GM18511 (cell line): ENCODE measurements around the gene DEFB132.
"Not testable (repeated sequence)": the region's sequence is repeated elsewhere in the genome, so short reads cannot be mapped to it uniquely, and the experiment has no call there.

Experiments used
- ATAC-seq: cut with Tn5 transposase; IDR thresholded peaks from one replicate; pipeline ENCODE4 v1.9.1; 2021; ENCODE audit warnings: mild to moderate bottlenecking, moderate library complexity; ENCODE audit not compliant: unreplicated experiment

The DEFB132 gene, protein sequence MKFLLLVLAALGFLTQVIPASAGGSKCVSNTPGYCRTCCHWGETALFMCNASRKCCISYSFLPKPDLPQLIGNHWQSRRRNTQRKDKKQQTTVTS

DNA sequence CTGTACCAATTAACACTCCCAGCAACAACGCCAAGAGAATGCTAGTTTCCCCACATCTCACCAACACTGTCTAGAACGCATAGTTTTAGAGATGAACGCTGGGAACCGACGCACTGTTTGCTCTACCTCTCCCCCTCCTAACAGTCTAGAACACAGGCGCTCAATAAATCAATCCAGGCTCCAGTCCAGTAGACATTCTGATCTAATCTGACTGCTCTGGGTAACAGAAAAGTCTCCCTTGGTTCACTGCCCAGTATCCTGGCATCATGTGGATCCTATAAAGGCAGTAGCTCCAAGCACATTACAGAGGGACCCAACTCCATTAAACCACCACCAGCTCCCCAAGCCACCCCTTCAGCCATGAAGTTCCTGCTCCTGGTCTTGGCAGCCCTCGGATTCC is at the start of gene DEFB132:
DEFB132 (plus strand) TSS at position 306 of the 400 bp plus-strand sequence; CDS start at position 361, 55 bp downstream.
- ATAC-seq: no peak

DNA sequence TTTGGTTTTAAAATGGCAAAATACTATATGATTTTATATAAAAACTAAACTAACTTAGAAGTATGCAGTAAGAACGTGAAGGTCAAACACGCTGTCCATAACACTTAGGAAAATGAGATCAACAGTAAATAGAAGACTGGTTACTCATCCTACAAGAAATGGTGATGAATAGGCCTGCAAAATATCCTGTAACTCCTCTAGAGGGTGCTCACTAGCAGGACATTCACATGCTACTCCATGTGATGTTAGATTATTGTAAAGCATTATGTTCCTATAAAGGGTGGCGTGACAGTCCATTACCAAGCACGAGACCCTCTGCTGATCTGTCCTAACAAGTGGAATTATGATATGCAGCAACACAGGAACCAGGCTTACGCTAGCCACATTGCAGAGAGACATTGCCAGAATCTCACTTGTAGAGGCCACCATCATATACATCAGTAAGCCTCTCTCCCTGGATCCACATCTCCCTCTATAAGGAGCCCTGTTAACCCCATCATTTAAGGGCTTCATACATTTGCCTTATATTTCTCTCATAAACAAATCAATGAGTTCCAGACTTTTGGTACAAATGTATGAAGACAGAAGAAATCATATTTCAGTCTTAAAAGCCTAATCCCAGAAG is 48.5 kb upstream of the DEFB132 start:
- ATAC-seq: no peak

DNA sequence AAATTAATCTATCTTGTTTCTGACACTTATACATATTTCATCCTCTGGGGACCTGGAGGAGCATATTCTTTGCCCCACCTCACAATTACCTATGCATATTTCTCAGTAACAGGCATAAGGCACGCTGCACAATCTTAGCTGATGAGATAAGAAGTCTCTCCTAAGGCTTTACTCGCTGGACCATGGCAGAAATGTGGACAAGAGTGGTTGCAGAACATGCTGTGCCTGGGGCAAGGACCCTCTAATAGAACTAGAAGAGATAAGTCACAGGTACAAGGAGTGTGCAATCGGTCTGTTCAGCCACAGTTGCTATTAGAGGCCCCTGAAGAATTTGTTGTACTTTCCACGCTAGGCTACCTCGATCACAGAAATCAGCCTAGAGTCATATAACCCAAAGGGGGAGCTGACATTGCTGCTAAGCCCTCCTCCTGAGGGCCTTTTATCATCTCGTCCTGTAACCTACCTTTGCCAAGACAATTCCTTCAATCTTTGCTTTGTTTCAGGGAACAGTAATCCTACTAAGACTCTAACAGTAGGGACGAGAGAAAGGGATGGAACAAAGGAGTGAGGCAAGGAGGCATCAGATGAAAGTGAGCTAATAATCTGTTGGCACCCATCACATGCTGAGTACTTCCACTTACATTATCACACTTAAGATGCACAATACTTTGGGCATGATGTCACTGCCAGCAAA is 46.6 kb upstream of the DEFB132 start:
- no peak for ATAC-seq

DNA sequence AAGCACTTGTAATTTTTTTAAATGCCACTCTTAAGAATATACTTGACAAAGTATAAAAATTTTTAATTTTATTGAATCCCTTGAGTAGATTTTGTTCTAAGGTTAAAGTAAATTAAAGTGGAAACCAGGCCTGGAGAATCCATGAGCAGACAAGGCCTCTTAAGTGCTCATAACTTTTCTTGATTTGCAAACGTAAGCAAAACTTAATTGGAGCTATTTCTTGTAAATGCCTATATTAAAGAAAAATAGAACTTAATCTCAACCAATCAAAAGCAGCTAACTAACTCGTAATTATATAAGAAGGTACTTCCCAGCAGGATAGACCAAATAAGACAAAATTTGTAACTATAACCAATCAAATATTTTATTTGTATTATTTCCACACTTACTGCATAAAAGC is 43.1 kb upstream of the DEFB132 start:
- ATAC-seq: no peak

DNA sequence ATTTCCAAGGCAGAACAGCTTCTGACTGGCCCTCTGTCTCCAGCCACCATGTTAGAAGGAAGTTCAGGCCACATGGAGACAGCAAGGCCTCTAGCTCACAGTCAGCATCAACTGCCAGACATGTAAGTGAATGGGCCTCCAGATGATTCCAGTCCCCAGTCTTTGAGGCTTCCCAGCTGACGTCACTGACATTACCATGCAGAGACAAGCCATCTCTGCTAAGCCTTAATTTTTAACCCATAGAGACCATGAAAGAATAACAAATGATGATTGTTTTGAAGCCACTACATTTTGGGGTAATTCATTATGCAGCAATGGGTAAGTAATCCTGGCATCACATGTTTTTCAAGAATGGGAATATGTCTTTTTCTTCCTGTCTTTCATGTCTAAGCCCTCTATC is 41.7 kb upstream of the DEFB132 start:
- no peak for ATAC-seq

DNA sequence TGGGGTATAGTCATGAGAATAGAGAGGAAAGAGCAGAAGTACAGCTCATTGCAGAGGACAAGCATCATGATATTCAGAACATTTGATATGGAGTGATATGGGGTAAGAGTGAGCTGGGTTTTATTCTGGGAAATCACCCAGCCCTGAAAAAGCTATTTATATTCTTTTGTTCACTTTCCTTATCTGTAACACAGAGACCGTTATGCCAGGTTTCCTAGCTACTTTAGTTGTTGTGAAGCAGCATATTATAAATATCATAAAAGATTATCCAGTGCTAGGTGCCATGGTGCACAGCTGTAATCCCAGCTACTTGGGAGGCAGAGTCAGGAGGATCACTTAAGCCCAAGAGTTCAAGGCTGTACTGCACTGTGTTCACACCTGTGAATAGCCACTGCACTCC is 40.3 kb upstream of the DEFB132 start:
- ATAC-seq: no peak

DNA sequence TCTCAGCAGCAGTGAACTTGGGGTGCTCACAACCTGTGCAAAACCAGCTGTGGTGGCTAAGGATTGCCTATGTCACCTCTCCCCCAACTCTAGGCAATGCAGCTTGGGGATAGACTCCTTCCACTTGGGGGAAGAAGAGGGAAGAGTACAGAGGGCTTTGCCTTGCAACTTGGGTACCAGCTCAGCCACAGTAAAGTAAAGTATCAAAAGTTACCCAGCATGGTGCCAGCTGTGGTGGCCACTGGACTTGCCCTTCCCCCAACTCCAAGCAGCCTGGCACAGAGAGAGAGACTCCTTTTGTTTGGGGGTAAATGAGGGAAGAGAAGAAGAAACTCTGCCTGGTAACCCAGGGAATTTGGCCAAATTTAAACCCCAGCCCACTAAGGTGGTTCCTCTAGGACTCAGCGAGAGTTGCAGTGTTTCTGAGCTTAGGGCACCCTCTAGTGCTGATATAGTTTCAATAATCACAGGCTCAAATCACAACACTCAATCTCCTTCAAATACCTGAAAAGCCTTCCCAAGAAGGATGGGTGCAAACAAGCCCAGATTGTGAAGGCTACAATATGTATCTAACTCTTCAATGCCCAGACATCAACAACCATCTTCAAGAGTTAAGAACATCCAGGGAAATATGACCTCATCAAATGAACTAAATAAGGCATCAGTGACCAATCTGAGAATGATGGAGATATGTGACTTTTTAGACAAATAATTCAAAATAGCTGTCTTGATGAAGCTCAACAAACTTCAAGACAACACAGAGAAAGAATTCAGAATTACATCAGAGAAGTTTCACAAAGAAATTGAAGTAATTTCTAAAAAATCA is 38.0 kb upstream of the DEFB132 start:
- no peak for ATAC-seq

DNA sequence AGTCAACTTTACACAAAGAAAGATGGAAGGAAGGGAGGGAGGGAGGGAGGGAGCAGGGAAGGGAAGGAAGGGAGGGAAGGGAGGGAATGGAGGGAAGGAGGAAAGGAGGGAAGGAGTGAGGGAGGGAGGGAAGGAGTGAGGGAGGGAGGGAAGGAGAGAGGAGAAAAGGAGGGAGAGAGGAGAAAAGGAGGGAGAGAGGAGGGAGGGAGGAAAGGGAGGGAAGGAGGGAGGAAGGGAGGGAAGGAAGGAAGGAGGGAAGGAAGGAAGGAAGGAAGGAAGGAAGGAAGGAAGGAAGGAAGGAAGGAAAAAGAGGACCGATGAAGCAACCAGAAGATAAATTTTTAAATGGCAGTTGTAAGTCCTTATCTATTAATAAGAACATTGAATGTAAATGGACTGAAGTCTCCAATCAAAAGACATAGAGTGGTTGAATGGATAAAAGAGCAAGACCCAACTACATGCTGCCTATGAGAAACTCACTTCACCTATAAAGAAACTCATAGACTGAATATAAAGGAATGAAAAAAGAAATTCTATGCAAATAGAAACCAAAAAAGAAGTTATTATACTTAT is 36.2 kb upstream of the DEFB132 start:
- no peak for ATAC-seq

DNA sequence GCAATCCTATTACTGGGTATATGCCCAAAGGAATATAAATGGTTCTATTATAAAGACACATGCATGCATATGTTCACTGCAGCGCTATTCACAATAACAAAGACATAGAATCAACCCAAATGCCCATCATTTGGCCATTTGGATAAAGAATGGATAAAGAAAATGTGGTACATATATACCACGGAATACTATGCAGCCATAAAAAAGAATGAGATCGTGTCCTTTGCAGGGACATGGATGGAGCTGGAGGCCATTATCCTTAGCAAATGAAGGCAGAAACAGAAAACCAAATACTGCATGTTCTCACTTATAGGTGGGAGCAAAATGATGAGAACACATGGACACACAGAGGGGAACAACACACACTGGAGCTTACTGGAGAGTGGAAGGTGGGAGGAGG is 31.6 kb upstream of the DEFB132 start:
- not testable (repeated sequence) for ATAC-seq

DNA sequence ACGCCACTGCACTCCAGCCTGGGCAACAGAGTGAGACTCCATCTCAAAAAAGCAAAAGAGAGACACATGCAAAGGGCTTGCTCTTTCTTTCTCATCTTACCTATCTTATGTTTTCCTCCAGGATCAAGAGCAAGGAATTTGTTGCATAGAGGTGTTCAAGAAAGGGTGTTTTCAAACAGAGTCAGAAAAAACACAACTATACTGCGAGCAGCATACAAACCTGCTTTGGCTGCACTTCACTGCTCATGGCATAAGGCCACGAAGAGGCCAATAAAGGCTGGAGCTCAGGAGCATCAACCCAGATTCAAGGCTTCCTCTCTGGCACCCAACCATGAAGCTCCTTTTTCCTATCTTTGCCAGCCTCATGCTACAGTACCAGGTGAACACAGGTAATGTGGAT is 30.6 kb upstream of the DEFB132 start, which contains the start of gene DEFB129:
DEFB129 (plus strand) TSS at position 301 of the 400 bp plus-strand sequence; CDS start at position 332, 31 bp downstream.
- no peak for ATAC-seq

DNA sequence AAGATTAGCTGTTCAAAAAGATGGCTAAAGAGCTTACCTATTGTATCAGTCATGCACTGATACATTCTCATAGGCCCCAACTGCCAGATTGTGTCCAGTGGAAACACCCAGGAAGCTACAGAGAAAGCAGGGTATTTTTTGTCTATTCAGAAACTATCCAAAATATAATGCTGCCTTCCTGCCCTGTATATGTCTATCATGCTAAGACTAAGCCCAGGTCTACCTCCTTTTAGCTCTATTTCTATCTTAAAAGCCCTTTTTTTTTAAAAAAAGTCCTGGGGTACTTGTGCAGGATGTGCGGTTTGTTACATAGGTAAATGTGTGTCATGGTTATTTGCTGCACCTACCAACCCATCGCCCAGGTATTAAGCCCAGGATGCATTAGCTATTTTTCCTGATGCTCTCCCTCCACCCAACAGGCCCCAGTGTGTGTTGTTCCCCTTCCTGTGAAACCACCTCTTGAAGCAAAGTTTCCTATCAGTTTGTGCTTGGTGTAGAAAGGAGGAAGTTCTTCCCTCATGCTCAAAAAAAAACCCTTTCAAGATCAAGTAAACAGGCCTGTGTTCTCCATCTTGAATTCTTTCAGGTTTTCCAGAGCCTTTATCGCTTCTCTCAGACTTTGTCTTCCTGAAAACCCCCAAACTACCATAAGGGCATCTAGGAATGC is 30.0 kb upstream of the DEFB132 start:
- ATAC-seq: no peak

DNA sequence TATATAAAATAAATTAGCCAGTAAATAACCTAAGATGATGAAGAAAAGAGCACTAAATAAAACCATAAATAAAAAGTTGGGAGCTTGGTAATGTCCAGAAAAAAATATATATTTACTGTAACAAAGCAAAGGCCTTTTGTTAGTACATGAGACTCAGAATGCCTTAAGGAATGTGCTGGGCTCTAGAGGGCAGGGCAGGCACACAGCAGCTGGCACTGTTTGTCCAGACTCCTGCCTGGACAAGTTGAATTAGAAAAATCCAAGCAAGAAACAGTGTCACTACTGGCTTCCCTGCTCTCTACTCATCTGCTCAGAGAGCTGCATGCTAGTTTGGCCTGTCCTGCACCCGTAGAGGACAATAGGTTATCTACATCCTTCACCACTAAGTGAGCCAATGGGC is 21.6 kb upstream of the DEFB132 start:
- no peak for ATAC-seq

DNA sequence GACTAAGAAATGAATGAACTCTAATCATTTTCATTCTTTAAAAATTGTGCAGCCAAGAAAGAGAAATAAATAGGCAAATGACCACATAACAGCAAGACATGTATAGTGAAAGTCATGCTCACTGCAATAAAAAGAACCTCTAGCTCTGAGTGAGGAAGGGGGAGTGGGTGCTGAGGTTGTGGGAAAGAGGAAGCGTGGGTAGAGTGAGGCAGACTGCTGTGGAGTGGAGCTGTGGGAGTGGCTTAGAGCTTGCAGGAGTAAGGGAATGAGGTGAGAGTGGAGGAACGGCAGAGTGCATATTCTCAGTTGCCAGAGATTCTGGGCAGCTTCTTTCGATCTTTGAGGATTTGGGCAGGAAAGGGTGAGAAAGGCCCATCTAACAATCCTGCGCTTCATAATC is 20.0 kb upstream of the DEFB132 start:
- peak; percentile 62 for ATAC-seq

DNA sequence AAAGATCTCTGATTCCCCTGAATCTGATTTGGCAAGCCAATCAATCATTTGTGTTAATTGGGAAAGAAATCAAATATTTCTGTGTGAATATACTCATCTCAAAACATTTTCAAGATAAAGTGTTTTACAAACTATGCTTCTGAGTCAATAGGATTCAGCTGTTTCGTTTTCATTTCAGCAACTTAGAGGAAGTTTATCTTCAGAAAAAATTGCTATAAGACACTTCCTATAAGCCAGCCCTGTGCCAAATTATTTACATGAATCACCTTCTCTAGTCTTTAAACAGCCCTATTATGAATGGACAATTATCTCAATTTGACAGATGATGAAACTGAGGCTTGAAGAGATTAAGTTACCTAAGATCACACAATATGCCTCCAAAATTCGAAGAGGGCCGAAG is 19.6 kb upstream of the DEFB132 start:
- ATAC-seq: peak; percentile 69

DNA sequence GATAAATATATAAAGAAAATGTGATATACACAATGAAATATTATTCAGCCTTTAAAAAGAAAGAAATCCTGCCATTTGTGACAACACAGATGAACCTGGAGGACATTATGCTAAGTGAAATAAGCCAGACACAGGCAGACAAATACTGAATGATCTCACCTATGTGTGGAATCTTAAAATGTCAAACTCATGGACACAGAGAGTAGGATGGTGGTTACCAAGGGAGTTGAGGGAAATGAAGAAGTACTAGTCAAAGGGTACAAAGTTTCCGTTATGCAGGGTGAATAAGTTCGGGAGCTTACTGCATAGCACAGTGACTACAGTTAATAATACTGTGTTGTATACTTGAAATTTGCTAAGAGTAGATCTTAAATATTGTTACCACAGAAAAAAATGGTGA is 14.6 kb upstream of the DEFB132 start:
- ATAC-seq: no peak

DNA sequence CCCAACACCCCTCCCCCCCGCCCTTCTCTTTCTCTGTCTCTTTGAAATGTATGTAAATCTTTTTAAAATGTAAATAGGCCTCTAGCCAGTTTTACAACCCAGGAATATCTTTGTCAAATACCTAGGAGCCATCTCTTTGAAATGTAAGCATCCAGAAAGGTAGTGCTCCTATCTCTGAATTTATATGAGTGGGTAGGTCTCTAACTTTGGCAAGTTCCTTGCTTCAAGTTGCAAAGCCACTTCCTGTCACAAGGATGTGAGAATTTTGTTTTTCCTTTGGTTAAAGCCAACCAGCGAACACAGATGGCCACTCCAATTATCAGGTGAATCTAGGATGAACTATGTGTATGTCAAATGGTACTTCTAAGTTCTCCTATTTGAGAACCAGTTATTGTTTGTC is 6.2 kb upstream of the DEFB132 start:
- ATAC-seq: no peak

DNA sequence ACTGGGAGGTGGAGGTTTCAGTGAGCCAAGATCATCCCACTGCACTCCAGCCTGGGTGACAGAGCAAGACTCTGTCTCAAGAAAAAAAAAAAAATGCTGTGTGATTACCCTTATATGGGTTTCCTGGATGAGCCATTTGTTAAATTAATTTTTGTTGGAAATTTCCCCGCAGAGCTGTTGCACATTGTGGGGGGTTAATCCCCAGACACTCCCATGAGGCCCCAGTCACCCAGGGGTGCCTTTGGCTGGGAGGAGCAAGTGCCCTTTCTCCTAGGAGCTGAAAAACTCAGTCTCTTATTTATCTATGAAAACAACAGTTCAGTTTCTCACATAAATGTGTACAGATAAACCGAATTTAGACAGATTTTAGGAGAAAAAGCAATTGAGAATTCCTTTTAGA is 4.7 kb upstream of the DEFB132 start:
- ATAC-seq: no peak

DNA sequence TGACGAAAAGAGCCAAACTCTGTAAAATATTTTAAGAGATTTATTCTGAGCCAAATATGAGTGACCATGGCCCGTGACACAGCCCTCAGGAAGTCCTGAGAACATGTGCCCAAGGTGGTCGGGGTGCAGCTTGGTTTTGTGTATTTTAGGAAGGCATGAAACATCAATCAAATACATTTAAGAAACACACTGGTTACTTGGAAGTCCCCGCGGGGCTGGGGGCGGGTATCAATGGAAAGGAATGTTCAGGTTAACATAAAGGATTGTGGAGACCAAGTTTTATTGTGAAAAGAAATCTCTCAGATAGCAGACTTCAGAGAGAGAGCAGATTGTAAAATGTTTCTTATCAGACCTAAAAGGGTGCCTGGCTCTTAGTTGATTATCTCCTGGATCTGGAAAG is 4.1 kb upstream of the DEFB132 start:
- not testable (repeated sequence) for ATAC-seq

DNA sequence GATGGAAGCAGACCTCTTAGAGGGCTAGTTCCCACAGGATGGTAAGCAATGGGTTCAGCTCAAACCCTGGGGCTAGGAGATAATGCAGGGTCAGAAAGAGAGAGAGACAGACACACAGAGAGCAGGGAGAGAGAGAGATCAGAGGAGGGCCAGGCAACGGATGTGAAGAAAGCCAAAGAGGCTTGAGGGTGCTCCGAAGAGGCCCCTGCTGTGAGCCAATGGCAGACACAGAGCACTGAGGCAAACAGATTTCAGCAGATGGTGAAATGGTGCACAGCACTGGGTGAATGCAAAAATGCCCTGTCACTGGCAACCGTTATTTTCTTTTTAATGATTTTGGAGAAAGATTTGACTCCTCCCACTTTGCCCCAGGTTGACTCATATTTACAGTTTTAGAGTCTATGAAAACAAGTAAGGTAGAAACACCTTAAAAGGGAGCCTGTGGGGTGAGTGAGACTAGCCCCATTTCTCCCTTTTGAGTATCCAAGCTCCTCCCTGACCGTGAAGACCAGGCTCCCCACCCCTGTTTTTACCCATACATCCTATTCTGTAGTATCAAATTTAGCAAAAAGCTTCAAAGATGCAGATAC is 840 bp downstream of the DEFB132 start:
- no peak for ATAC-seq

DNA sequence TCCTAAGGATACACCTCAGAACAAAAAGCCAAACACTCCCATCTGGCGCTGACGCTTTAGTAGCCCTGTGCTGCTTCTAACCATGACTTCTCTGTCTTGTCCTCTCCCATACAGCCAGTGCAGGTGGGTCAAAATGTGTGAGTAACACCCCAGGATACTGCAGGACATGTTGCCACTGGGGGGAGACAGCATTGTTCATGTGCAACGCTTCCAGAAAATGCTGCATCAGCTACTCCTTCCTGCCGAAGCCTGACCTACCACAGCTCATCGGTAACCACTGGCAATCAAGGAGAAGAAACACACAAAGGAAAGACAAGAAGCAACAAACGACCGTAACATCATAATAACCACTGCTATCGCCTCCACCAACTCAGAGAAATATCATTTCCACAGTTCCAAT is 1.4 kb downstream of the DEFB132 start:
- no peak for ATAC-seq
